NCI-H2196 treated with DMSO at 0.1 percent for 48 hours (cell line): ENCODE data around the gene TAF4.
"Not testable (repeated sequence)": the region's sequence is repeated elsewhere in the genome, so short reads cannot be mapped to it uniquely, and the experiment has no call there.

Experiments used
- DNase-seq: peaks from one replicate; lab custom pipeline; 2025; ENCODE audit not compliant: unreplicated experiment; lab: John Stamatoyannopoulos, UW

The TAF4 gene

GRCh38 chr20:62065674-62066338 lies at the start of gene TAF4:
Gene TAF4, minus strand, starts transcription at chr20:62065881. Its CDS starts 71 bp downstream, at chr20:62065810.
- DNase-seq = peak; percentile 39

GRCh38 chr20:62114894-62115293 lies 49.2 kb upstream of the TAF4 start:
- no peak for DNase-seq

GRCh38 chr20:62112368-62112767 lies 46.7 kb upstream of the TAF4 start:
- DNase-seq = no peak

GRCh38 chr20:62111148-62111547 lies 45.5 kb upstream of the TAF4 start:
- DNase-seq = no peak

- no peak for DNase-seq
Observed at GRCh38 chr20:62105592-62105991, 39.9 kb upstream of the TAF4 start.

GRCh38 chr20:62104791-62105345 lies 39.2 kb upstream of the TAF4 start:
- DNase-seq = no peak

- DNase-seq = no peak
Observed at GRCh38 chr20:62104234-62104789, 38.6 kb upstream of the TAF4 start.

- no peak for DNase-seq
Observed at GRCh38 chr20:62103508-62104233, 38.0 kb upstream of the TAF4 start.

- no peak for DNase-seq
Observed at GRCh38 chr20:62101078-62101477, 35.4 kb upstream of the TAF4 start.

- DNase-seq = no peak
Observed at GRCh38 chr20:62097881-62098407, 32.3 kb upstream of the TAF4 start.

- no peak for DNase-seq
Observed at GRCh38 chr20:62096421-62097380, 31.0 kb upstream of the TAF4 start.

GRCh38 chr20:62089393-62089792 lies 23.7 kb upstream of the TAF4 start:
- DNase-seq = no peak

- no peak for DNase-seq
Observed at GRCh38 chr20:62088258-62089127, 22.8 kb upstream of the TAF4 start.

- DNase-seq = no peak
Observed at GRCh38 chr20:62087632-62088031, 22.0 kb upstream of the TAF4 start.

- DNase-seq = no peak
Observed at GRCh38 chr20:62087227-62087626, 21.5 kb upstream of the TAF4 start.

GRCh38 chr20:62085206-62085605 lies 19.5 kb upstream of the TAF4 start:
- no peak for DNase-seq

- DNase-seq = not testable (repeated sequence)
Observed at GRCh38 chr20:62084224-62084623, 18.5 kb upstream of the TAF4 start.

GRCh38 chr20:62083312-62083711 lies 17.6 kb upstream of the TAF4 start:
- no peak for DNase-seq

- DNase-seq = no peak
Observed at GRCh38 chr20:62080249-62080990, 14.7 kb upstream of the TAF4 start.
